ENCODE results near the gene INSR.
"Not testable (repeated sequence)": the region's sequence is repeated elsewhere in the genome, so short reads cannot be mapped to it uniquely, and the experiment has no call there.

Gene INSR

GRCh38 chr19:7188698-7189629, 105.2 kb downstream of the INSR start:
- DNase-seq, result no peak

- no peak for DNase-seq
Measured at GRCh38 chr19:7187605-7188339, 106.4 kb downstream of the INSR start.

GRCh38 chr19:7182489-7182888, 111.7 kb downstream of the INSR start:
- DNase-seq, result no peak

GRCh38 chr19:7179917-7180306, 114.3 kb downstream of the INSR start:
- no peak for DNase-seq

- DNase-seq, result no peak
Measured at GRCh38 chr19:7177926-7178325, 116.3 kb downstream of the INSR start.

GRCh38 chr19:7176792-7177191, 117.4 kb downstream of the INSR start:
- DNase-seq, result no peak

GRCh38 chr19:7172794-7173193, 121.4 kb downstream of the INSR start:
- no peak for DNase-seq

GRCh38 chr19:7170983-7171382, 123.2 kb downstream of the INSR start:
- no peak for DNase-seq

- no peak for DNase-seq
Measured at GRCh38 chr19:7168941-7169340, 125.3 kb downstream of the INSR start.

GRCh38 chr19:7161292-7161691, 132.9 kb downstream of the INSR start:
- no peak for DNase-seq

- no peak for DNase-seq
Measured at GRCh38 chr19:7159105-7159933, 134.9 kb downstream of the INSR start.

GRCh38 chr19:7153022-7153421, 141.2 kb downstream of the INSR start:
- DNase-seq, result no peak

- no peak for DNase-seq
Measured at GRCh38 chr19:7152568-7152967, 141.6 kb downstream of the INSR start.

- DNase-seq, result no peak
Measured at GRCh38 chr19:7149956-7150705, 144.1 kb downstream of the INSR start.

GRCh38 chr19:7147119-7147675, 147.0 kb downstream of the INSR start:
- DNase-seq, result not testable (repeated sequence)

GRCh38 chr19:7146086-7146485, 148.1 kb downstream of the INSR start:
- not testable (repeated sequence) for DNase-seq

- no peak for DNase-seq
Measured at GRCh38 chr19:7145494-7145893, 148.7 kb downstream of the INSR start.

- no peak for DNase-seq
Measured at GRCh38 chr19:7142771-7143170, 151.4 kb downstream of the INSR start.

- no peak for DNase-seq
Measured at GRCh38 chr19:7140137-7140536, 154.1 kb downstream of the INSR start.

GRCh38 chr19:7139095-7139494, 155.1 kb downstream of the INSR start:
- no peak for DNase-seq

GRCh38 chr19:7138402-7138801, 155.8 kb downstream of the INSR start:
- DNase-seq, result no peak

GRCh38 chr19:7137120-7137519, 157.1 kb downstream of the INSR start:
- no peak for DNase-seq
